Measurements from ENCODE around the gene TOLLIP.
"Not testable (repeated sequence)": the region's sequence is repeated elsewhere in the genome, so short reads cannot be mapped to it uniquely, and the experiment has no call there.

Gene TOLLIP

DNA sequence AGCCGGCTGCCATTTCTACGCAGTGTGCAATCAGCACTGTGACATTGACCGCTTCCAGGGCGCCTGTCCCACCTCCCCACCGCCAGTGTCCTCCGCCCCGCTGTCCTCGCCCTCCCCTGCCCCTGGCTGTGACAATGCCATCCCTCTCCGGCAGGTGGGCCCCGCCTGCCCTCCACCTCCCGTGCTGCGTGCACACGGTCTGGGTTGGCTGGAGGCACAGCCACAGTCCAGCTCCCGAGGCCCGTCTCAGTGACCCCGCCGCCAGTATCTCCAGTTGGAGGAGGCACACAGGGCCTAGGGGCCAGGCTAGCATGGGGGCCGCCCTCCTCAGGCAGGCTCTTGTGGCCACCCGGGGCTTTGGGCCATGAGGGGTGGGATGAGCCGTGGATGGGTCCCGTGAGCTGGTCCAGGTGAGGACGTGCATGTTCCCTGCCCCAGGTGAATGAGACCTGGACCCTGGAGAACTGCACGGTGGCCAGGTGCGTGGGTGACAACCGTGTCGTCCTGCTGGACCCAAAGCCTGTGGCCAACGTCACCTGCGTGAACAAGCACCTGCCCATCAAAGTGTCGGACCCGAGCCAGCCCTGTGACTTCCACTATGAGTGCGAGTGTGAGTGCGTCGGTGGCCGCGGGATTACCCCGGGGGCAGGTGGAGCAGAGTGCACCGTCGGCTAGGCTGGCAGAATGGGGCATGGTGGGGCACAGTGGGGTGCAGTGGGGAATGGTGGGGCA, 56.9 kb downstream of the TOLLIP start:
- no peak for DNase-seq
- no peaks in the 10 kb centered on the region for H3K36me3 ChIP-seq (replicated peaks)
- no peaks in the 10 kb centered on the region for H3K27me3 ChIP-seq (replicated peaks)
- H3K27ac ChIP-seq = no peak overlapping the region
- in situ Hi-C loops (cut with HindIII; ENCODE audit: low pct_ligation_motif_present, low sequenced_read_pairs) = no loop called here
- TF ChIP-seq CTCF (IDR thresholded peaks at IDR 0.05; ENCODE audit: low read depth, low read length, missing control alignments) = no peak
- H3K4me3 ChIP-seq (ENCODE audit: low read depth, low read length) = no peak overlapping the region

- Histone ChIP-seq H3K27ac (no peak overlapping the region), H3K27me3 (replicated peaks) (no peaks in the 10 kb centered on the region), H3K4me3 (ENCODE audit: low read depth, low read length) (no peak overlapping the region), H3K36me3 (replicated peaks) (no peaks in the 10 kb centered on the region)
- in situ Hi-C loops (cut with HindIII; ENCODE audit: low pct_ligation_motif_present, low sequenced_read_pairs) = no loop called here
- DNase-seq = no peak
- no peak for TF ChIP-seq CTCF (IDR thresholded peaks at IDR 0.05; ENCODE audit: low read depth, low read length, missing control alignments)
Measured at GRCh38 chr11:1251236-1251770, 58.1 kb downstream of the TOLLIP start.

- DNase-seq; H3K36me3 ChIP-seq (replicated peaks); H3K4me3 ChIP-seq (ENCODE audit: low read depth, low read length); in situ Hi-C loops (cut with HindIII; ENCODE audit: low pct_ligation_motif_present, low sequenced_read_pairs); H3K27ac ChIP-seq; H3K27me3 ChIP-seq (replicated peaks): not testable (repeated sequence)
Measured at GRCh38 chr11:1250411-1250810, 59.0 kb downstream of the TOLLIP start.

- DNase-seq; H3K27ac ChIP-seq; H3K4me3 ChIP-seq (ENCODE audit: low read depth, low read length); in situ Hi-C loops (cut with HindIII; ENCODE audit: low pct_ligation_motif_present, low sequenced_read_pairs); H3K27me3 ChIP-seq (replicated peaks); H3K36me3 ChIP-seq (replicated peaks): not testable (repeated sequence)
Measured at GRCh38 chr11:1248951-1249350, 60.5 kb downstream of the TOLLIP start.

DNA sequence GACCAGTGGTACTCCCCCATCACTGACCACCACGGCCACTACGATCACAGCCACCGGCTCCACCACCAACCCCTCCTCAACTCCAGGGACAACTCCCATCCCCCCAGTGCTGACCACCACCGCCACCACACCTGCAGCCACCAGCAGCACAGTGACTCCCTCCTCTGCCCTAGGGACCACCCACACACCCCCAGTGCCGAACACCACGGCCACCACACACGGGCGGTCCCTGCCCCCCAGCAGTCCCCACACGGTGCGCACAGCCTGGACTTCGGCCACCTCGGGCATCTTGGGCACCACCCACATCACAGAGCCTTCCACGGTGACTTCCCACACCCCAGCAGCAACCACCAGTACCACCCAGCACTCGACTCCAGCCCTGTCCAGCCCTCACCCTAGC, 62.4 kb downstream of the TOLLIP start:
- H3K4me3 ChIP-seq (ENCODE audit: low read depth, low read length); H3K27me3 ChIP-seq (replicated peaks); DNase-seq; in situ Hi-C loops (cut with HindIII; ENCODE audit: low pct_ligation_motif_present, low sequenced_read_pairs); H3K36me3 ChIP-seq (replicated peaks); H3K27ac ChIP-seq: not testable (repeated sequence)

GRCh38 chr11:1246301-1246700, 63.1 kb downstream of the TOLLIP start:
- DNase-seq; H3K36me3 ChIP-seq (replicated peaks); H3K27me3 ChIP-seq (replicated peaks); H3K27ac ChIP-seq; H3K4me3 ChIP-seq (ENCODE audit: low read depth, low read length); in situ Hi-C loops (cut with HindIII; ENCODE audit: low pct_ligation_motif_present, low sequenced_read_pairs): not testable (repeated sequence)

- H3K36me3 ChIP-seq (replicated peaks); in situ Hi-C loops (cut with HindIII; ENCODE audit: low pct_ligation_motif_present, low sequenced_read_pairs); H3K4me3 ChIP-seq (ENCODE audit: low read depth, low read length); H3K27ac ChIP-seq; DNase-seq; H3K27me3 ChIP-seq (replicated peaks): not testable (repeated sequence)
Measured at GRCh38 chr11:1245717-1246116, 63.7 kb downstream of the TOLLIP start.

DNA sequence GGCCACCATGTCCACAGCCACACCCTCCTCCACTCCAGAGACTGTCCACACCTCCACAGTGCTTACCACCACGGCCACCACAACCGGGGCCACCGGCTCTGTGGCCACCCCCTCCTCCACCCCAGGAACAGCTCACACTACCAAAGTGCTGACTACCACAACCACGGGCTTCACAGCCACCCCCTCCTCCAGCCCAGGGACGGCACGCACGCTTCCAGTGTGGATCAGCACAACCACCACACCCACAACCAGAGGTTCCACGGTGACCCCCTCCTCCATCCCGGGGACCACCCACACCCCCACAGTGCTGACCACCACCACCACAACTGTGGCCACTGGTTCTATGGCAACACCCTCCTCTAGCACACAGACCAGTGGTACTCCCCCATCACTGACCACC, 64.9 kb downstream of the TOLLIP start:
- H3K27me3 ChIP-seq (replicated peaks); H3K36me3 ChIP-seq (replicated peaks); DNase-seq; H3K4me3 ChIP-seq (ENCODE audit: low read depth, low read length); H3K27ac ChIP-seq; in situ Hi-C loops (cut with HindIII; ENCODE audit: low pct_ligation_motif_present, low sequenced_read_pairs): not testable (repeated sequence)

DNA sequence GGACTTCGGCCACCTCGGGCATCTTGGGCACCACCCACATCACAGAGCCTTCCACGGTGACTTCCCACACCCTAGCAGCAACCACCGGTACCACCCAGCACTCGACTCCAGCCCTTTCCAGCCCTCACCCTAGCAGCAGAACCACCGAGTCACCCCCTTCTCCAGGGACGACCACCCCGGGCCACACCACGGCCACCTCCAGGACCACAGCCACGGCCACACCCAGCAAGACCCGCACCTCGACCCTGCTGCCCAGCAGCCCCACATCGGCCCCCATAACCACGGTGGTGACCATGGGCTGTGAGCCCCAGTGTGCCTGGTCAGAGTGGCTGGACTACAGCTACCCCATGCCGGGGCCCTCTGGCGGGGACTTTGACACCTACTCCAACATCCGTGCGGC, 65.9 kb downstream of the TOLLIP start:
- in situ Hi-C loops (cut with HindIII; ENCODE audit: low pct_ligation_motif_present, low sequenced_read_pairs); H3K4me3 ChIP-seq (ENCODE audit: low read depth, low read length); DNase-seq; H3K27ac ChIP-seq; H3K27me3 ChIP-seq (replicated peaks); H3K36me3 ChIP-seq (replicated peaks): not testable (repeated sequence)

GRCh38 chr11:1242751-1243150, 66.7 kb downstream of the TOLLIP start:
- H3K27me3 ChIP-seq (replicated peaks); H3K27ac ChIP-seq; H3K36me3 ChIP-seq (replicated peaks); DNase-seq; H3K4me3 ChIP-seq (ENCODE audit: low read depth, low read length); in situ Hi-C loops (cut with HindIII; ENCODE audit: low pct_ligation_motif_present, low sequenced_read_pairs): not testable (repeated sequence)

Measured in brain microvascular endothelial cell (primary cell).